ENCODE results near the gene DDR2.

The DDR2 gene

GRCh38 chr1:162709132-162709860 is 77.0 kb downstream of the DDR2 start:
- no peak overlapping the region for H3K4me3 ChIP-seq (ENCODE audit: low read depth, low read length)
- DNase-seq (ENCODE audit: low read depth), result no peak
- TF ChIP-seq CTCF (IDR thresholded peaks at IDR 0.05; ENCODE audit: insufficient read depth, low read depth, low read length, missing control alignments), result no peak

- no peak overlapping the region for H3K4me3 ChIP-seq (ENCODE audit: low read depth, low read length)
- TF ChIP-seq CTCF (IDR thresholded peaks at IDR 0.05; ENCODE audit: insufficient read depth, low read depth, low read length, missing control alignments), result no peak
- no peak for DNase-seq (ENCODE audit: low read depth)
Observed at GRCh38 chr1:162709870-162710269, 77.6 kb downstream of the DDR2 start.

- H3K4me3 ChIP-seq (ENCODE audit: low read depth, low read length), result no peak overlapping the region
- TF ChIP-seq CTCF (IDR thresholded peaks at IDR 0.05; ENCODE audit: insufficient read depth, low read depth, low read length, missing control alignments), result no peak
- DNase-seq (ENCODE audit: low read depth), result no peak
Observed at GRCh38 chr1:162710345-162710744, 78.1 kb downstream of the DDR2 start.

- DNase-seq (ENCODE audit: low read depth), result no peak
- H3K4me3 ChIP-seq (ENCODE audit: low read depth, low read length), result no peak overlapping the region
- TF ChIP-seq CTCF (IDR thresholded peaks at IDR 0.05; ENCODE audit: insufficient read depth, low read depth, low read length, missing control alignments), result no peak
Observed at GRCh38 chr1:162710780-162711465, 78.7 kb downstream of the DDR2 start.

GRCh38 chr1:162712317-162713029 is 80.2 kb downstream of the DDR2 start:
- no peak for TF ChIP-seq CTCF (IDR thresholded peaks at IDR 0.05; ENCODE audit: insufficient read depth, low read depth, low read length, missing control alignments)
- DNase-seq (ENCODE audit: low read depth), result no peak
- no peak overlapping the region for H3K4me3 ChIP-seq (ENCODE audit: low read depth, low read length)

- H3K4me3 ChIP-seq (ENCODE audit: low read depth, low read length), result no peak overlapping the region
- no peak for DNase-seq (ENCODE audit: low read depth)
- TF ChIP-seq CTCF (IDR thresholded peaks at IDR 0.05; ENCODE audit: insufficient read depth, low read depth, low read length, missing control alignments), result no peak
Observed at GRCh38 chr1:162716123-162716522, 83.9 kb downstream of the DDR2 start.
